Frontal cortex (tissue), 4 donors: Measurements from ENCODE around the gene RBMS3. TPM values are rescaled to one million over a fixed set of nuclear protein-coding genes. Genes with fewer than 3 reads are reported as not detected.
"Not testable (repeated sequence)": the region's sequence is repeated elsewhere in the genome, so short reads cannot be mapped to it uniquely, and the experiment has no call there.

ENCODE experiments used
- DNase-seq, 2 donors: peaks; one replicate each; pipeline ENCODE4 v3.0.0; 2012; ENCODE audit warnings: low spot score in 2 of 2
- FAIRE-seq: peaks from 2 replicates; lab custom pipeline; 2012; peaks lifted over from hg19 to GRCh38; lab: Jason Lieb, UNC
- total RNA-seq: library from RNA; depleted of rRNA; stranded (reverse); fragments of >200 nt; gene quantifications from one replicate; pipeline ENCODE4 v1.2.3, GENCODE V29; 2014
- donor health status: control.
- donor health status: control.
- donor health status: control.

The RBMS3 gene
- total RNA-seq, 1 donor from 2014 or later, result 11.4 TPM

- DNase-seq, result no peak
- FAIRE-seq, result no peak
Observed at GRCh38 chr3:29454161-29454611, 173.3 kb downstream of the RBMS3 start.

- FAIRE-seq (no peak), DNase-seq (no peak)
Observed at GRCh38 chr3:29456901-29457300, 176.0 kb downstream of the RBMS3 start.

- no peak for DNase-seq
- FAIRE-seq, result no peak
Observed at GRCh38 chr3:29463304-29463703, 182.4 kb downstream of the RBMS3 start.

- FAIRE-seq (no peak), DNase-seq (no peak)
Observed at GRCh38 chr3:29465836-29466235, 185.0 kb downstream of the RBMS3 start.

- DNase-seq (no peak), FAIRE-seq (no peak)
Observed at GRCh38 chr3:29466442-29466841, 185.6 kb downstream of the RBMS3 start.

GRCh38 chr3:29468187-29468586 lies 187.3 kb downstream of the RBMS3 start:
- FAIRE-seq (no peak), DNase-seq (no peak)

- not testable (repeated sequence) for FAIRE-seq, DNase-seq
Observed at GRCh38 chr3:29473481-29474170, 192.8 kb downstream of the RBMS3 start.

- FAIRE-seq (no peak), DNase-seq (no peak)
Observed at GRCh38 chr3:29475305-29475840, 194.5 kb downstream of the RBMS3 start.

GRCh38 chr3:29475854-29476253 lies 195.0 kb downstream of the RBMS3 start:
- FAIRE-seq (no peak), DNase-seq (no peak)

- FAIRE-seq, result no peak
- no peak for DNase-seq
Observed at GRCh38 chr3:29478611-29479010, 197.7 kb downstream of the RBMS3 start.

GRCh38 chr3:29481249-29481648 lies 200.4 kb downstream of the RBMS3 start:
- FAIRE-seq, result no peak

GRCh38 chr3:29481969-29482767 lies 201.3 kb downstream of the RBMS3 start:
- no peak for DNase-seq
- no peak for FAIRE-seq

More at GRCh38 chr3:29481249-29481648, 200.4 kb downstream of the RBMS3 start:
- no peak for DNase-seq

GRCh38 chr3:29484633-29485032 lies 203.8 kb downstream of the RBMS3 start:
- DNase-seq (no peak), FAIRE-seq (no peak)

GRCh38 chr3:29486096-29486495 lies 205.2 kb downstream of the RBMS3 start:
- no peak for DNase-seq
- no peak for FAIRE-seq

- FAIRE-seq (no peak), DNase-seq (no peak)
Observed at GRCh38 chr3:29486917-29487316, 206.0 kb downstream of the RBMS3 start.

- no peak for FAIRE-seq
- DNase-seq, result no peak
Observed at GRCh38 chr3:29488922-29489321, 208.1 kb downstream of the RBMS3 start.

- no peak for FAIRE-seq
Observed at GRCh38 chr3:29493109-29493508, 212.2 kb downstream of the RBMS3 start.

GRCh38 chr3:29494305-29495036 lies 213.6 kb downstream of the RBMS3 start:
- FAIRE-seq, result no peak
- DNase-seq, result no peak

More at GRCh38 chr3:29493109-29493508, 212.2 kb downstream of the RBMS3 start:
- DNase-seq, result no peak

GRCh38 chr3:29497282-29497681 lies 216.4 kb downstream of the RBMS3 start:
- FAIRE-seq (no peak), DNase-seq (no peak)

- no peak for FAIRE-seq
- no peak for DNase-seq
Observed at GRCh38 chr3:29502771-29503170, 221.9 kb downstream of the RBMS3 start.
